WTC11 (cell line): Measurements from ENCODE around the gene GPR15LG. TPM values are rescaled to one million over a fixed set of nuclear protein-coding genes. Genes with fewer than 3 reads are reported as not detected.
"Not testable (repeated sequence)": the region's sequence is repeated elsewhere in the genome, so short reads cannot be mapped to it uniquely, and the experiment has no call there.

Source experiments
- ATAC-seq: fragments of 200-7000 bp; cut with Tn5 transposase; 2 replicates; pipeline ENCODE4 v1.10.0; 2021; ENCODE audit warnings: mild to moderate bottlenecking, moderate library complexity
- CTCF ChIA-PET: fragments of 300-600 bp; sonication (Branson Sonifier 250); formaldehyde crosslinking; loops from one replicate; lab custom pipeline; 2021; ENCODE audit warnings: antibody characterized with exemption; lab: Charles Lee
- POLR2A ChIA-PET: fragments of 350-600 bp; sonication (Branson Sonifier 250); formaldehyde crosslinking; loops from one replicate; lab custom pipeline; 2021; ENCODE audit warnings: antibody characterized with exemption; lab: Charles Lee
- DNase-seq: peaks from one replicate; pipeline ENCODE4 v3.0.0; 2021; ENCODE audit warnings: low spot score
- H3K27ac Mint-ChIP-seq: 2 replicates; pipeline ENCODE4 v1.8.0; 2021; ENCODE audit warnings: mixed read lengths
- H3K27me3 Mint-ChIP-seq: 2 replicates; pipeline ENCODE4 v1.8.0; 2021; ENCODE audit warnings: low read depth, mild to moderate bottlenecking, moderate library complexity, mixed read lengths
- H3K36me3 Mint-ChIP-seq: 2 replicates; pipeline ENCODE4 v1.8.0; 2021; ENCODE audit warnings: mixed read lengths
- H3K4me1 Mint-ChIP-seq: 2 replicates; pipeline ENCODE4 v1.8.0; 2022; ENCODE audit warnings: mixed read lengths
- H3K4me3 Mint-ChIP-seq: 2 replicates; pipeline ENCODE4 v1.8.0; 2021; ENCODE audit warnings: mild to moderate bottlenecking, moderate library complexity, mixed read lengths
- H3K9me3 Mint-ChIP-seq: 2 replicates; pipeline ENCODE4 v1.8.0; 2021; ENCODE audit warnings: mixed read lengths
- CBFB ChIP-seq: sonication (generic); formaldehyde crosslinking; IDR thresholded peaks from 2 replicates; pipeline ENCODE4 v1.8.1; 2022; ENCODE audit warnings: mild to moderate bottlenecking, low read depth, missing genetic modification reagents
- FOXP1 ChIP-seq: sonication (generic); formaldehyde crosslinking; IDR thresholded peaks from 2 replicates; pipeline ENCODE4 v1.8.0; 2022; ENCODE audit warnings: missing genetic modification reagents, mild to moderate bottlenecking, moderate library complexity, borderline replicate concordance
- MXD4 ChIP-seq: fragments of 250-450 bp; sonication (Bioruptor Pico); IDR thresholded peaks from 2 replicates; pipeline ENCODE4 v1.8.0; 2021; ENCODE audit warnings: mild to moderate bottlenecking, moderate library complexity, borderline replicate concordance
- NFATC4 ChIP-seq: fragments of 250-450 bp; sonication (Bioruptor Pico); IDR thresholded peaks from 2 replicates; pipeline ENCODE4 v1.9.0; 2021; ENCODE audit warnings: mild to moderate bottlenecking
- NR2C2 ChIP-seq: sonication (generic); formaldehyde crosslinking; IDR thresholded peaks from 2 replicates; pipeline ENCODE4 v1.8.0; 2022; ENCODE audit warnings: mild to moderate bottlenecking, missing genetic modification reagents
- PRRX2 ChIP-seq: fragments of 250-450 bp; sonication (Bioruptor Pico); IDR thresholded peaks from 2 replicates; pipeline ENCODE4 v1.8.0; 2021; ENCODE audit warnings: mild to moderate bottlenecking
- SMAD3 ChIP-seq: sonication (generic); formaldehyde crosslinking; IDR thresholded peaks from 2 replicates; pipeline ENCODE4 v1.8.0; 2022; ENCODE audit warnings: missing genetic modification reagents, mild to moderate bottlenecking, borderline replicate concordance
- SMAD4 ChIP-seq: sonication (generic); formaldehyde crosslinking; IDR thresholded peaks from 2 replicates; pipeline ENCODE4 v1.8.0; 2022; ENCODE audit warnings: mild to moderate bottlenecking, missing genetic modification reagents
- SOX15 ChIP-seq: fragments of 250-450 bp; sonication (Bioruptor Pico); IDR thresholded peaks from 2 replicates; pipeline ENCODE4 v1.9.0; 2021; ENCODE audit warnings: mild to moderate bottlenecking
- ZBTB21 ChIP-seq: sonication (generic); formaldehyde crosslinking; IDR thresholded peaks from 2 replicates; pipeline ENCODE4 v1.8.1; 2023; ENCODE audit warnings: mild to moderate bottlenecking, missing genetic modification reagents, borderline replicate concordance
- ZNF219 ChIP-seq: sonication (generic); formaldehyde crosslinking; IDR thresholded peaks from 2 replicates; pipeline ENCODE4 v1.8.0; 2023; ENCODE audit warnings: missing genetic modification reagents, mild to moderate bottlenecking, borderline replicate concordance
- ZNF423 ChIP-seq: fragments of 250-450 bp; sonication (Bioruptor Pico); IDR thresholded peaks from 2 replicates; pipeline ENCODE4 v2.1.2; 2022; ENCODE audit warnings: mild to moderate bottlenecking, moderate library complexity
- total RNA-seq: library from RNA; stranded (reverse); gene quantifications from 3 replicates; pipeline ENCODE4 v1.2.3, GENCODE V29; 2021
- TF ChIP-seq, protein P1 (sequence below): fragments of 250-450 bp; sonication (Bioruptor Pico); IDR thresholded peaks from 2 replicates; pipeline ENCODE4 v1.9.0; 2021; ENCODE audit warnings: moderate library complexity, mild to moderate bottlenecking, inconsistent platforms, borderline replicate concordance
- TF ChIP-seq, protein P2 (sequence below): sonication (generic); formaldehyde crosslinking; IDR thresholded peaks from 2 replicates; pipeline ENCODE4 v1.8.1; 2023; ENCODE audit warnings: mild to moderate bottlenecking, missing genetic modification reagents, borderline replicate concordance
- TF ChIP-seq, protein P3 (sequence below): fragments of 200-600 bp; IDR thresholded peaks from 2 replicates; pipeline ENCODE4 v1.8.0; 2022; ENCODE audit warnings: antibody characterized with exemption
- TF ChIP-seq, protein P4 (sequence below): sonication (generic); formaldehyde crosslinking; IDR thresholded peaks from 2 replicates; pipeline ENCODE4 v1.8.1; 2022; ENCODE audit warnings: low read depth, mild to moderate bottlenecking, moderate library complexity, missing genetic modification reagents, borderline replicate concordance
- TF ChIP-seq, protein P5 (sequence below): sonication (generic); formaldehyde crosslinking; IDR thresholded peaks from 2 replicates; pipeline ENCODE4 v1.8.0; 2022; ENCODE audit warnings: mild to moderate bottlenecking, missing genetic modification reagents
- TF ChIP-seq, protein P6 (sequence below): sonication (generic); formaldehyde crosslinking; IDR thresholded peaks from 2 replicates; pipeline ENCODE4 v1.8.0; 2022; ENCODE audit warnings: mild to moderate bottlenecking, missing genetic modification reagents
- TF ChIP-seq, protein P7 (sequence below): sonication (generic); formaldehyde crosslinking; IDR thresholded peaks from 2 replicates; pipeline ENCODE4 v1.8.0; 2022; ENCODE audit warnings: mild to moderate bottlenecking, missing genetic modification reagents

GPR15LG gene
- total RNA-seq, 1 experiment from 2014 or later = not detected

DNA sequence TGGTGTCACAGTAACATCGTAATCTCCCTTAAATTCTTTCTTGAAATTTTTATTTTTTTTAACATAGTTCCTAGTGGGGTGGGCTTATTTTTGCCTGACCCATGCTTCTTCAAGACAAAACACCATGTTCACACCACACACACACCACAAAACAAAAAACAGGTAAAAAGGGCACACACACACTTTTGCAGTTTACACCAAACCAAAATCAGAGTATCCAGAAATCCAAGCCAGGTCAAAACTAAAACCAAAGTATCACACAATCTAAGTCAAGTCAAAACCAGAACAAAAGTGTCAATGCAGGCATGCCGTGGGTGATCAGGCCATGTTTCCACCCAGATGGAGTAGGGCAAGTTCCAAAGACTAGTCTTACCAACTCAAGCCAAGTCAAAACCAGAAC lies 2.4 kb upstream of the GPR15LG start:
- CTCF ChIA-PET, H3K4me3 Mint-ChIP-seq, H3K27ac Mint-ChIP-seq: not testable (repeated sequence)

DNA sequence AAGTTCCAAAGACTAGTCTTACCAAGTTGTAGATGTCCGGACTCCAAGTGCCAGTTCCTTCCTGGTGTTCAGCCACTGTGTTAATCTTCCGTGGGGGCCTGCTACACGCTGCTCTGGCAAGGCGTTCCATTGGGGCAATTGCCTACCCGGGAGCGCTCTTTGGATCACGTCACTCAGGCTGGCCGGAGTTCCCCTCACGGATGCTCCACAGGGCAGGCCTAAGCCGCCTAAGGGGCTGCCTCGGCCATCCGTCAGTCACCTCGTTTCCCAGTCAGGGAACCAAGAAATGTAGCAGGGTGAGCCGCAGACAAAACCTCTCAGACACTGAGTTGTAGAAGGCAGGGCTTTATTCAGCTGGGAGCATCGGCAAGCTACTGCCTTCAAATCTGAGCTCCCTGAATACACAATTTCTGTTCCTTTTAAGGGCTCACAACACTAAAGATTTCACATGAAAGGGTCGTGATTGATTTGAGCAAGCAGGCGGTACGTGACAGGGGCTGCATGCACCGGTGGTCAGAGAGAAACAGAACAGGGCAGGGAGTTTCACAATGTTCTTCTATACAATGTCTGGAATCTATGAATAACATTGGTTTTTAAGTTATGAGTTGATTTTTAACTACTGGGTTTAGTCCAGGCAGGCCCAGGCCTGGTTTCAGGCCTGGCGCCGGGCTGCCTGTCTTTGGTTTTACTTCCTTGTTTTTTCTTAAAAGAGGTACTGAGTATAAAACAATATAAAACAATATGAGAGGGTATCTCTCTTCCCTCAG lies 1.7 kb upstream of the GPR15LG start:
- DNase-seq, H3K4me1 Mint-ChIP-seq, CTCF ChIA-PET, ATAC-seq, H3K4me3 Mint-ChIP-seq, POLR2A ChIA-PET, H3K27ac Mint-ChIP-seq, H3K36me3 Mint-ChIP-seq, H3K27me3 Mint-ChIP-seq, H3K9me3 Mint-ChIP-seq: not testable (repeated sequence)

More for the DNA sequence above, 2.4 kb upstream of the GPR15LG start:
- POLR2A ChIA-PET = interaction anchor here (0.6 kb wide), 1 partner anchor 1056 kb away, joined by 7 read pairs; no protein-coding TSS in a partner anchor
- H3K4me1 Mint-ChIP-seq, H3K36me3 Mint-ChIP-seq, DNase-seq, ATAC-seq, H3K27me3 Mint-ChIP-seq, H3K9me3 Mint-ChIP-seq: not testable (repeated sequence)

DNA sequence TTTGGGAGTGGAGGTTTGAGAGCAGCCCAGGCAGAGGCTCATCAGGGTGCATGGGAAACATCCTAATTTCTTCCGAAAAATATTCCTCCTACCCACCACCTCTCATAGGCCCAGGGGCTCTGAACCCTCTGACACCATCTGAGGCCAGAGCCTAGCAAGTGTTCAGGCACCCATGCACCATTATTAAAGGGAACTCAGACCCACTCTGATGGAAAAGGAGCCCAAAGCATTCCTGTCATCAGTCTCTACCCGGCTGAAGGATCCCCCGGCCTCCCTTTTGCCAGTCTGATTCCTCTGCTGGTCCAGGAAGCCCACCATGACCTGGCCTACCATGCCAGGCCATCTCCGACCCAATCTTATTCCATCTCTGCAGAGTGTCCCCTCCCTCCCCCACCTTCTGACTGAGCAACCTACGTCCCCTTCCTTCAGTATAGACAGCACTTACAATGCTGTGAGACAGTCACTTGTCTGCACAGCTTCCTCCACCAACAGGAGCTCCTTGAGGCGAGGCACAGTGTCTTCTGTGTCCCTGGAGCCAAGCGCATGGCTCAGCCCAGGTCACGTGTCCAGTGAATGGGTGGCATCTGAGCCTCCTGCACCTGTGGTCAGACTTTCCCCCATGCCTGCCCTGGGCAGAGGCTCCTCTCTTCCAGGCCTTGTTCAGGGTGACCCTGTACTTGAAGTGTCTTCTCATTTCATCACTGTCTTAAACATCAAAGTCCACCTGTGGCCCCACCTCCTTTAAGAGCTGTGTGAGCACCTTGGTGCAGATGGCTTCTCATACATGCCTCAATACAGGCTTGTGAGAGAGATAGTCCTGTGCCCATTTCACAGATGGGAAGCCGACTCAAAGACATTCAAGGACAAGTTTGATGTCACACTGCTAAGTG lies 889 bp upstream of the GPR15LG start:
- Mint-ChIP-seq H3K27me3 (no peaks in the 10 kb centered on the region; the same call in 1 of the 2 replicates), H3K36me3 (no peaks in the 10 kb centered on the region), H3K4me3 (no peak overlapping the region), H3K4me1 (no peaks in the 10 kb centered on the region), H3K9me3 (no peaks in the 10 kb centered on the region), H3K27ac (no peak overlapping the region)
- CTCF ChIA-PET = no interaction called here
- DNase-seq = no peak
- POLR2A ChIA-PET = no interaction called here
- no peak for ATAC-seq
- no peak for TF ChIP-seq MXD4 (CRISPR knock-in tag)
- no peak for TF ChIP-seq SMAD4 (CRISPR knock-in tag)
- TF ChIP-seq, protein P1, sequence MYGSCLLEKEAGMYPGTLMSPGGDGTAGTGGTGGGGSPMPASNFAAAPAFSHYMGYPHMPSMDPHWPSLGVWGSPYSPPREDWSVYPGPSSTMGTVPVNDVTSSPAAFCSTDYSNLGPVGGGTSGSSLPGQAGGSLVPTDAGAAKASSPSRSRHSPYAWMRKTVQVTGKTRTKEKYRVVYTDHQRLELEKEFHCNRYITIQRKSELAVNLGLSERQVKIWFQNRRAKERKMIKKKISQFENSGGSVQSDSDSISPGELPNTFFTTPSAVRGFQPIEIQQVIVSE (CRISPR knock-in tag) = no peak
- TF ChIP-seq, protein P2, sequence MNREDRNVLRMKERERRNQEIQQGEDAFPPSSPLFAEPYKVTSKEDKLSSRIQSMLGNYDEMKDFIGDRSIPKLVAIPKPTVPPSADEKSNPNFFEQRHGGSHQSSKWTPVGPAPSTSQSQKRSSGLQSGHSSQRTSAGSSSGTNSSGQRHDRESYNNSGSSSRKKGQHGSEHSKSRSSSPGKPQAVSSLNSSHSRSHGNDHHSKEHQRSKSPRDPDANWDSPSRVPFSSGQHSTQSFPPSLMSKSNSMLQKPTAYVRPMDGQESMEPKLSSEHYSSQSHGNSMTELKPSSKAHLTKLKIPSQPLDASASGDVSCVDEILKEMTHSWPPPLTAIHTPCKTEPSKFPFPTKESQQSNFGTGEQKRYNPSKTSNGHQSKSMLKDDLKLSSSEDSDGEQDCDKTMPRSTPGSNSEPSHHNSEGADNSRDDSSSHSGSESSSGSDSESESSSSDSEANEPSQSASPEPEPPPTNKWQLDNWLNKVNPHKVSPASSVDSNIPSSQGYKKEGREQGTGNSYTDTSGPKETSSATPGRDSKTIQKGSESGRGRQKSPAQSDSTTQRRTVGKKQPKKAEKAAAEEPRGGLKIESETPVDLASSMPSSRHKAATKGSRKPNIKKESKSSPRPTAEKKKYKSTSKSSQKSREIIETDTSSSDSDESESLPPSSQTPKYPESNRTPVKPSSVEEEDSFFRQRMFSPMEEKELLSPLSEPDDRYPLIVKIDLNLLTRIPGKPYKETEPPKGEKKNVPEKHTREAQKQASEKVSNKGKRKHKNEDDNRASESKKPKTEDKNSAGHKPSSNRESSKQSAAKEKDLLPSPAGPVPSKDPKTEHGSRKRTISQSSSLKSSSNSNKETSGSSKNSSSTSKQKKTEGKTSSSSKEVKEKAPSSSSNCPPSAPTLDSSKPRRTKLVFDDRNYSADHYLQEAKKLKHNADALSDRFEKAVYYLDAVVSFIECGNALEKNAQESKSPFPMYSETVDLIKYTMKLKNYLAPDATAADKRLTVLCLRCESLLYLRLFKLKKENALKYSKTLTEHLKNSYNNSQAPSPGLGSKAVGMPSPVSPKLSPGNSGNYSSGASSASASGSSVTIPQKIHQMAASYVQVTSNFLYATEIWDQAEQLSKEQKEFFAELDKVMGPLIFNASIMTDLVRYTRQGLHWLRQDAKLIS (CRISPR knock-in tag) = no peak
- no peak for TF ChIP-seq SMAD3
- TF ChIP-seq ZBTB21 (CRISPR knock-in tag) = no peak
- TF ChIP-seq, protein P3, sequence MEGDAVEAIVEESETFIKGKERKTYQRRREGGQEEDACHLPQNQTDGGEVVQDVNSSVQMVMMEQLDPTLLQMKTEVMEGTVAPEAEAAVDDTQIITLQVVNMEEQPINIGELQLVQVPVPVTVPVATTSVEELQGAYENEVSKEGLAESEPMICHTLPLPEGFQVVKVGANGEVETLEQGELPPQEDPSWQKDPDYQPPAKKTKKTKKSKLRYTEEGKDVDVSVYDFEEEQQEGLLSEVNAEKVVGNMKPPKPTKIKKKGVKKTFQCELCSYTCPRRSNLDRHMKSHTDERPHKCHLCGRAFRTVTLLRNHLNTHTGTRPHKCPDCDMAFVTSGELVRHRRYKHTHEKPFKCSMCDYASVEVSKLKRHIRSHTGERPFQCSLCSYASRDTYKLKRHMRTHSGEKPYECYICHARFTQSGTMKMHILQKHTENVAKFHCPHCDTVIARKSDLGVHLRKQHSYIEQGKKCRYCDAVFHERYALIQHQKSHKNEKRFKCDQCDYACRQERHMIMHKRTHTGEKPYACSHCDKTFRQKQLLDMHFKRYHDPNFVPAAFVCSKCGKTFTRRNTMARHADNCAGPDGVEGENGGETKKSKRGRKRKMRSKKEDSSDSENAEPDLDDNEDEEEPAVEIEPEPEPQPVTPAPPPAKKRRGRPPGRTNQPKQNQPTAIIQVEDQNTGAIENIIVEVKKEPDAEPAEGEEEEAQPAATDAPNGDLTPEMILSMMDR = no peak
- TF ChIP-seq PRRX2 (CRISPR knock-in tag) = no peak
- TF ChIP-seq NFATC4 (CRISPR knock-in tag) = no peak
- TF ChIP-seq SOX15 (CRISPR knock-in tag) = no peak
- no peak for TF ChIP-seq ZNF219 (CRISPR knock-in tag)
- TF ChIP-seq, protein P4, sequence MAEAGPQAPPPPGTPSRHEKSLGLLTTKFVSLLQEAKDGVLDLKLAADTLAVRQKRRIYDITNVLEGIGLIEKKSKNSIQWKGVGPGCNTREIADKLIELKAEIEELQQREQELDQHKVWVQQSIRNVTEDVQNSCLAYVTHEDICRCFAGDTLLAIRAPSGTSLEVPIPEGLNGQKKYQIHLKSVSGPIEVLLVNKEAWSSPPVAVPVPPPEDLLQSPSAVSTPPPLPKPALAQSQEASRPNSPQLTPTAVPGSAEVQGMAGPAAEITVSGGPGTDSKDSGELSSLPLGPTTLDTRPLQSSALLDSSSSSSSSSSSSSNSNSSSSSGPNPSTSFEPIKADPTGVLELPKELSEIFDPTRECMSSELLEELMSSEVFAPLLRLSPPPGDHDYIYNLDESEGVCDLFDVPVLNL (CRISPR knock-in tag) = no peak
- no peak for TF ChIP-seq CBFB (CRISPR knock-in tag)
- no peak for TF ChIP-seq NR2C2 (CRISPR knock-in tag)
- TF ChIP-seq, protein P5, sequence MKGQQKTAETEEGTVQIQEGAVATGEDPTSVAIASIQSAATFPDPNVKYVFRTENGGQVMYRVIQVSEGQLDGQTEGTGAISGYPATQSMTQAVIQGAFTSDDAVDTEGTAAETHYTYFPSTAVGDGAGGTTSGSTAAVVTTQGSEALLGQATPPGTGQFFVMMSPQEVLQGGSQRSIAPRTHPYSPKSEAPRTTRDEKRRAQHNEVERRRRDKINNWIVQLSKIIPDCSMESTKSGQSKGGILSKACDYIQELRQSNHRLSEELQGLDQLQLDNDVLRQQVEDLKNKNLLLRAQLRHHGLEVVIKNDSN (CRISPR knock-in tag) = no peak
- no peak for TF ChIP-seq FOXP1 (CRISPR knock-in tag)
- TF ChIP-seq, protein P6, sequence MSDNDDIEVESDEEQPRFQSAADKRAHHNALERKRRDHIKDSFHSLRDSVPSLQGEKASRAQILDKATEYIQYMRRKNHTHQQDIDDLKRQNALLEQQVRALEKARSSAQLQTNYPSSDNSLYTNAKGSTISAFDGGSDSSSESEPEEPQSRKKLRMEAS (CRISPR knock-in tag) = no peak
- TF ChIP-seq, protein P7, sequence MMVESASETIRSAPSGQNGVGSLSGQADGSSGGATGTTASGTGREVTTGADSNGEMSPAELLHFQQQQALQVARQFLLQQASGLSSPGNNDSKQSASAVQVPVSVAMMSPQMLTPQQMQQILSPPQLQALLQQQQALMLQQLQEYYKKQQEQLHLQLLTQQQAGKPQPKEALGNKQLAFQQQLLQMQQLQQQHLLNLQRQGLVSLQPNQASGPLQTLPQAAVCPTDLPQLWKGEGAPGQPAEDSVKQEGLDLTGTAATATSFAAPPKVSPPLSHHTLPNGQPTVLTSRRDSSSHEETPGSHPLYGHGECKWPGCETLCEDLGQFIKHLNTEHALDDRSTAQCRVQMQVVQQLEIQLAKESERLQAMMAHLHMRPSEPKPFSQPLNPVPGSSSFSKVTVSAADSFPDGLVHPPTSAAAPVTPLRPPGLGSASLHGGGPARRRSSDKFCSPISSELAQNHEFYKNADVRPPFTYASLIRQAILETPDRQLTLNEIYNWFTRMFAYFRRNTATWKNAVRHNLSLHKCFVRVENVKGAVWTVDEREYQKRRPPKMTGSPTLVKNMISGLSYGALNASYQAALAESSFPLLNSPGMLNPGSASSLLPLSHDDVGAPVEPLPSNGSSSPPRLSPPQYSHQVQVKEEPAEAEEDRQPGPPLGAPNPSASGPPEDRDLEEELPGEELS = no peak
- no peak for TF ChIP-seq ZNF423 (CRISPR knock-in tag)
- TF ChIP-seq, all 79 proteins: peak for 0
